ENCODE data around the gene ZPR1.
"Not testable (repeated sequence)": the region's sequence is repeated elsewhere in the genome, so short reads cannot be mapped to it uniquely, and the experiment has no call there.

ZPR1 gene

GRCh38 chr11:116787786-116788486, at the start of gene ZPR1:
Gene ZPR1, minus strand, starts transcription at chr11:116788023. Its CDS starts 33 bp downstream, at chr11:116787990.
- Histone ChIP-seq H3K4me1 (no peaks in the 10 kb centered on the region), H3K4me3 (ENCODE audit: low read depth, low read length) (peak within 1 kb of the TSS; percentile 75), H3K9me3 (ENCODE audit: control insufficient read depth, low read length) (no peaks in the 10 kb centered on the region), H3K27me3 (ENCODE audit: control insufficient read depth, insufficient read depth, low read length) (no peaks in the 10 kb centered on the region), H3K36me3 (ENCODE audit: control insufficient read depth, insufficient read depth, low read length) (no peaks in the 10 kb centered on the region), H3K79me2 (no peaks in the 10 kb centered on the region), H3K27ac (peak within 1 kb of the TSS; percentile 62), H3K4me2 (ENCODE audit: low read length) (peak within 1 kb of the TSS; percentile 91), H3K9ac (no peak within 1 kb of the TSS), H2AFZ (peak within 1 kb of the TSS; percentile 97)
- no peak for TF ChIP-seq CTCF (IDR thresholded peaks at IDR 0.05)

GRCh38 chr11:116836632-116836991, 48.8 kb upstream of the ZPR1 start:
- Histone ChIP-seq H3K27ac (no peak overlapping the region), H3K4me3 (ENCODE audit: low read depth, low read length) (no peak overlapping the region), H3K4me2 (ENCODE audit: low read length) (no peak overlapping the region), H2AFZ (no peak overlapping the region), H3K9ac (no peak overlapping the region), H3K9me3 (ENCODE audit: control insufficient read depth, low read length) (no peaks in the 10 kb centered on the region), H3K4me1 (no peaks in the 10 kb centered on the region), H3K27me3 (ENCODE audit: control insufficient read depth, insufficient read depth, low read length) (no peaks in the 10 kb centered on the region), H3K36me3 (ENCODE audit: control insufficient read depth, insufficient read depth, low read length) (no peaks in the 10 kb centered on the region), H3K79me2 (no peaks in the 10 kb centered on the region)
- TF ChIP-seq CTCF (IDR thresholded peaks at IDR 0.05) = no peak

GRCh38 chr11:116835791-116836631, 48.2 kb upstream of the ZPR1 start:
- Histone ChIP-seq H3K79me2 (no peaks in the 10 kb centered on the region), H3K36me3 (ENCODE audit: control insufficient read depth, insufficient read depth, low read length) (no peaks in the 10 kb centered on the region), H3K9me3 (ENCODE audit: control insufficient read depth, low read length) (no peaks in the 10 kb centered on the region), H3K4me3 (ENCODE audit: low read depth, low read length) (no peak overlapping the region), H2AFZ (peak overlapping the region; percentile 45), H3K9ac (no peak overlapping the region), H3K27ac (peak overlapping the region; percentile 47), H3K4me1 (no peaks in the 10 kb centered on the region), H3K27me3 (ENCODE audit: control insufficient read depth, insufficient read depth, low read length) (no peaks in the 10 kb centered on the region), H3K4me2 (ENCODE audit: low read length) (peak overlapping the region; percentile 50)
- TF ChIP-seq CTCF (IDR thresholded peaks at IDR 0.05) = peak; percentile 33

GRCh38 chr11:116835042-116835772, 47.4 kb upstream of the ZPR1 start:
- Histone ChIP-seq H3K36me3 (ENCODE audit: control insufficient read depth, insufficient read depth, low read length) (no peaks in the 10 kb centered on the region), H3K9ac (no peak overlapping the region), H3K27ac (peak overlapping the region; percentile 47)

GRCh38 chr11:116834535-116835041, 46.8 kb upstream of the ZPR1 start:
- not testable (repeated sequence) for H2AFZ ChIP-seq; H3K4me1 ChIP-seq; H3K36me3 ChIP-seq (ENCODE audit: control insufficient read depth, insufficient read depth, low read length); H3K9me3 ChIP-seq (ENCODE audit: control insufficient read depth, low read length); H3K27me3 ChIP-seq (ENCODE audit: control insufficient read depth, insufficient read depth, low read length); H3K79me2 ChIP-seq; H3K4me3 ChIP-seq (ENCODE audit: low read depth, low read length); H3K4me2 ChIP-seq (ENCODE audit: low read length); H3K27ac ChIP-seq; H3K9ac ChIP-seq

More at GRCh38 chr11:116835042-116835772, 47.4 kb upstream of the ZPR1 start:
- H3K9me3 ChIP-seq (ENCODE audit: control insufficient read depth, low read length) = no peaks in the 10 kb centered on the region
- no peaks in the 10 kb centered on the region for H3K79me2 ChIP-seq
- H2AFZ ChIP-seq = peak overlapping the region; percentile 45
- no peak overlapping the region for H3K4me3 ChIP-seq (ENCODE audit: low read depth, low read length)
- H3K4me1 ChIP-seq = no peaks in the 10 kb centered on the region
- peak overlapping the region; percentile 50 for H3K4me2 ChIP-seq (ENCODE audit: low read length)
- no peak for TF ChIP-seq CTCF (IDR thresholded peaks at IDR 0.05)
- no peaks in the 10 kb centered on the region for H3K27me3 ChIP-seq (ENCODE audit: control insufficient read depth, insufficient read depth, low read length)
